PFSK-1 (cell line): Measurements from ENCODE around the gene GNL1.

Source experiments
- FOXP2 ChIP-seq: optimal IDR thresholded peaks from 2 replicates; pipeline ENCODE3; 2011; ENCODE audit warnings: borderline replicate concordance, control low read depth, inconsistent platforms; ENCODE audit not compliant: insufficient read depth; ENCODE audit errors: extremely low read length, extremely low read depth
- POLR2AphosphoS5 ChIP-seq: IDR thresholded peaks from 2 replicates; pipeline ENCODE4 v1.6.1; 2012; ENCODE audit warnings: low read depth, mild to moderate bottlenecking, control low read depth, low read length, moderate library complexity
- TAF1 ChIP-seq: IDR thresholded peaks from 2 replicates; pipeline ENCODE4 v1.6.1; 2012; ENCODE audit warnings: low read length, control low read depth, borderline replicate concordance; ENCODE audit not compliant: insufficient read depth
- TF ChIP-seq, protein P1 (sequence below), 2 experiments: IDR thresholded peaks; 2 replicates each; pipeline versions ENCODE4 v1.6.1 to v1.8.0; 2011 to 2012; ENCODE audit warnings: low read depth in 2 of 2, low read length in 2 of 2, control low read depth in 1 of 2, inconsistent platforms in 1 of 2, mild to moderate bottlenecking in 1 of 2, moderate library complexity in 1 of 2; ENCODE audit not compliant: insufficient read depth in 1 of 2

DNA sequence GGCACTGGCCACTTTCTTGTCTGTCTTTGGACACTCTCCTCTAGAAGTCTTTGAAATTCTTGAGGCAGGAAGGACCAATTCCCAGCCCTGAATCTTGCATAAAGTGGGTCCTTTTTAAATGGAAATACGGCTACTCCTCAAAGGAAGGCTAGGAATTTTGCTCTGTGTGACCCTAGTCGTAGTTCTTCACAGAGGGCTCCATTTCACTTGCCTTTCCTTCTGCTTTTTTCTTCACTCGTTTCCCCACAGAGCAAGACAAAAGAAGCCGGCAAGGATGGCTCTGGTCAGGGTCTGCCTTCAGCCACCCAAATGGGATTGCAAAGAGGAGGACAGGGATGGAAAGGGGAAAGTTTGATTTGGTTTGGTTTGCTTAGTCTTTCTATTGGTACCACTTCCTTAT, 41.2 kb downstream of the GNL1 start:
- TF ChIP-seq POLR2AphosphoS5 (no peak), FOXP2 (no peak), TAF1 (no peak)
- TF ChIP-seq, protein P1, sequence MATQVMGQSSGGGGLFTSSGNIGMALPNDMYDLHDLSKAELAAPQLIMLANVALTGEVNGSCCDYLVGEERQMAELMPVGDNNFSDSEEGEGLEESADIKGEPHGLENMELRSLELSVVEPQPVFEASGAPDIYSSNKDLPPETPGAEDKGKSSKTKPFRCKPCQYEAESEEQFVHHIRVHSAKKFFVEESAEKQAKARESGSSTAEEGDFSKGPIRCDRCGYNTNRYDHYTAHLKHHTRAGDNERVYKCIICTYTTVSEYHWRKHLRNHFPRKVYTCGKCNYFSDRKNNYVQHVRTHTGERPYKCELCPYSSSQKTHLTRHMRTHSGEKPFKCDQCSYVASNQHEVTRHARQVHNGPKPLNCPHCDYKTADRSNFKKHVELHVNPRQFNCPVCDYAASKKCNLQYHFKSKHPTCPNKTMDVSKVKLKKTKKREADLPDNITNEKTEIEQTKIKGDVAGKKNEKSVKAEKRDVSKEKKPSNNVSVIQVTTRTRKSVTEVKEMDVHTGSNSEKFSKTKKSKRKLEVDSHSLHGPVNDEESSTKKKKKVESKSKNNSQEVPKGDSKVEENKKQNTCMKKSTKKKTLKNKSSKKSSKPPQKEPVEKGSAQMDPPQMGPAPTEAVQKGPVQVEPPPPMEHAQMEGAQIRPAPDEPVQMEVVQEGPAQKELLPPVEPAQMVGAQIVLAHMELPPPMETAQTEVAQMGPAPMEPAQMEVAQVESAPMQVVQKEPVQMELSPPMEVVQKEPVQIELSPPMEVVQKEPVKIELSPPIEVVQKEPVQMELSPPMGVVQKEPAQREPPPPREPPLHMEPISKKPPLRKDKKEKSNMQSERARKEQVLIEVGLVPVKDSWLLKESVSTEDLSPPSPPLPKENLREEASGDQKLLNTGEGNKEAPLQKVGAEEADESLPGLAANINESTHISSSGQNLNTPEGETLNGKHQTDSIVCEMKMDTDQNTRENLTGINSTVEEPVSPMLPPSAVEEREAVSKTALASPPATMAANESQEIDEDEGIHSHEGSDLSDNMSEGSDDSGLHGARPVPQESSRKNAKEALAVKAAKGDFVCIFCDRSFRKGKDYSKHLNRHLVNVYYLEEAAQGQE (IDR thresholded peaks at IDR 0.05; ENCODE audit: insufficient read depth in 1 of 2, low read depth in 2 of 2, low read length in 2 of 2) = no peak
